ENCODE measurements around the gene CGB8.
"Not testable (repeated sequence)": the region's sequence is repeated elsewhere in the genome, so short reads cannot be mapped to it uniquely, and the experiment has no call there.

Gene CGB8

GRCh38 chr19:49024233-49024632 lies 24.7 kb downstream of the CGB8 start, which contains the start of gene CGB3:
CGB3 (minus strand) TSS chr19:49024333; CDS start chr19:49023971, 362 bp downstream.
- H3K36me3 Mint-ChIP-seq (ENCODE audit: low read depth); H3K27ac Mint-ChIP-seq; H3K4me1 Mint-ChIP-seq; H3K4me3 Mint-ChIP-seq; H3K9me3 Mint-ChIP-seq: not testable (repeated sequence)
- peaks cover 28% of the 10 kb centered on the region for H3K27me3 Mint-ChIP-seq (ENCODE audit: low read depth)

GRCh38 chr19:49022116-49022515 lies 26.8 kb downstream of the CGB8 start:
- Mint-ChIP-seq H3K4me3 (no peak overlapping the region), H3K9me3 (no peaks in the 10 kb centered on the region), H3K27me3 (ENCODE audit: low read depth) (peaks cover 42% of the 10 kb centered on the region), H3K36me3 (ENCODE audit: low read depth) (no peaks in the 10 kb centered on the region), H3K27ac (no peak overlapping the region), H3K4me1 (peaks cover 7% of the 10 kb centered on the region)
- no peak for TF ChIP-seq CTCF (IDR thresholded peaks at IDR 0.05; ENCODE audit: unreplicated experiment in 3 of 3)

- Mint-ChIP-seq H3K27ac (peak overlapping the region in 1 of 3 experiments; percentile 12), H3K36me3 (ENCODE audit: low read depth) (no peaks in the 10 kb centered on the region), H3K27me3 (ENCODE audit: low read depth) (peaks cover 44% of the 10 kb centered on the region), H3K9me3 (no peaks in the 10 kb centered on the region), H3K4me3 (peak overlapping the region in 2 of 3 experiments; percentile 4 to 8), H3K4me1 (peaks cover 7% of the 10 kb centered on the region)
- no peak for TF ChIP-seq CTCF (IDR thresholded peaks at IDR 0.05; ENCODE audit: unreplicated experiment in 3 of 3)
Measured at GRCh38 chr19:49020931-49021895, 27.7 kb downstream of the CGB8 start.

GRCh38 chr19:49020342-49020741 lies 28.6 kb downstream of the CGB8 start:
- H3K4me1 Mint-ChIP-seq: peaks cover 7% of the 10 kb centered on the region
- no peaks in the 10 kb centered on the region for H3K9me3 Mint-ChIP-seq
- peaks cover 6% of the 10 kb centered on the region for H3K36me3 Mint-ChIP-seq (ENCODE audit: low read depth)
- H3K27ac Mint-ChIP-seq: no peak overlapping the region
- TF ChIP-seq CTCF (IDR thresholded peaks at IDR 0.05; ENCODE audit: unreplicated experiment in 3 of 3): no peak
- H3K27me3 Mint-ChIP-seq (ENCODE audit: low read depth): peaks cover 44% of the 10 kb centered on the region
- H3K4me3 Mint-ChIP-seq: no peak overlapping the region

- peak overlapping the region; percentile 57 to 62 (median 60) for H3K4me3 Mint-ChIP-seq
- TF ChIP-seq CTCF (IDR thresholded peaks at IDR 0.05; ENCODE audit: unreplicated experiment in 3 of 3): no peak
- H3K4me1 Mint-ChIP-seq: peaks cover 7% of the 10 kb centered on the region
- H3K27me3 Mint-ChIP-seq (ENCODE audit: low read depth): peaks cover 44% of the 10 kb centered on the region
- peaks cover 6% of the 10 kb centered on the region for H3K36me3 Mint-ChIP-seq (ENCODE audit: low read depth)
- H3K27ac Mint-ChIP-seq: no peak overlapping the region
- no peaks in the 10 kb centered on the region for H3K9me3 Mint-ChIP-seq
Measured at GRCh38 chr19:49019242-49019932, 29.5 kb downstream of the CGB8 start.

- not testable (repeated sequence) for H3K9me3 Mint-ChIP-seq, H3K4me1 Mint-ChIP-seq, H3K27ac Mint-ChIP-seq
- peak overlapping the region; percentile 57 to 62 (median 60) for H3K4me3 Mint-ChIP-seq
- peaks cover 11% of the 10 kb centered on the region for H3K36me3 Mint-ChIP-seq (ENCODE audit: low read depth)
- H3K27me3 Mint-ChIP-seq (ENCODE audit: low read depth): peaks cover 44% of the 10 kb centered on the region
Measured at GRCh38 chr19:49018388-49019241, 30.3 kb downstream of the CGB8 start.
